NOMO-1 treated with dmso at 0.1 percent for 144 hours (cell line): ENCODE measurements around the gene CSPG4.
"Not testable (repeated sequence)": the region's sequence is repeated elsewhere in the genome, so short reads cannot be mapped to it uniquely, and the experiment has no call there.

ENCODE experiments used
- DNase-seq: peaks from one replicate; lab custom pipeline; 2025; ENCODE audit not compliant: unreplicated experiment; lab: John Stamatoyannopoulos, UW

CSPG4 gene

GRCh38 chr15:75725719-75726607, 13.3 kb upstream of the CSPG4 start:
- no peak for DNase-seq

- no peak for DNase-seq
Measured at GRCh38 chr15:75725006-75725718, 12.5 kb upstream of the CSPG4 start.

GRCh38 chr15:75723847-75724660, 11.4 kb upstream of the CSPG4 start:
- DNase-seq, result peak; percentile 28

- DNase-seq, result no peak
Measured at GRCh38 chr15:75723171-75723846, 10.7 kb upstream of the CSPG4 start.

GRCh38 chr15:75721923-75722870, 9.5 kb upstream of the CSPG4 start:
- no peak for DNase-seq

DNA sequence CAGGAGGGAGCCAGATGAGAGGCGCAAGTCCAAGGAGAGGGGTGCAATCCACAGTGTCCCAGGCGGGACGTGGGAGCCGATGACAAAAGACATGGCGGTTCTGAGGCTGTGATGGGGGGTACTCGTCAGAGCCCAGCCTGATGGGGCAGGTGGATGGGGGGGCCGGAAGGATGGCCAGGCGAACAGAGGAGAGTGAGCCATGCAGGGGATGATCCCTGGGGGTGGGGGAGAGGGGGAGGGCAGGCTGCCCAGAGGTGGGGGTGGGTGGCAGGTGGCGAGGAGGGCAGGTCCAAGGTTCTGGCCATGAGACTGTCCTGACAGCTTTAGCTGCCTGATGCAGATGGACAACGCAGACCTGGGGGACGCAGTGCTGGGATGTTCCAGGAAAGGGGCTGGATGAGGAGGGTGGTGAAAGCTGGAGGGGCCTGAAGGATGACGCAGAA, 8.9 kb upstream of the CSPG4 start:
- no peak for DNase-seq

GRCh38 chr15:75720787-75721479, 8.3 kb upstream of the CSPG4 start:
- no peak for DNase-seq

GRCh38 chr15:75720297-75720696, 7.6 kb upstream of the CSPG4 start:
- DNase-seq, result no peak

- no peak for DNase-seq
Measured at GRCh38 chr15:75718328-75718727, 5.7 kb upstream of the CSPG4 start.

DNA sequence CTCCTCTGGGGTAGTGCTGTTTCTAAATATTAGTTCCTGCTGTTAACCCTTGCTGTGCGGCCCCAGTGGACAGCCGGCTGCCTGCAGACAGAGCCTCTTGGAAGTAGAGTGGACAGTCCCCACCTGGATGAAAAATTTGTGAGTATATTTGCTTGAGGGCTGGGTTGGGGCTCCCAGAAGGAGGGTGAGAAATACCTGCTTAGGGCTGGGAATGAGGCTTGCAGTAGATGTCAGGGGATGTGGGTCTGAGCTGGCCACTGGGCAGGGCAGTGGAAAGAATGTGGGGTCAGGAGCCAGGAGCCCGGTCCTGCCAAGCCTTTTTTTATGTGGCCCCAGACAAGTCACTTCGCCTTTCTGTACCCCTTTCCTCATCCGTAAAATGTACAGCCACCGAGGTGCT, 4.4 kb upstream of the CSPG4 start:
- not testable (repeated sequence) for DNase-seq

DNA sequence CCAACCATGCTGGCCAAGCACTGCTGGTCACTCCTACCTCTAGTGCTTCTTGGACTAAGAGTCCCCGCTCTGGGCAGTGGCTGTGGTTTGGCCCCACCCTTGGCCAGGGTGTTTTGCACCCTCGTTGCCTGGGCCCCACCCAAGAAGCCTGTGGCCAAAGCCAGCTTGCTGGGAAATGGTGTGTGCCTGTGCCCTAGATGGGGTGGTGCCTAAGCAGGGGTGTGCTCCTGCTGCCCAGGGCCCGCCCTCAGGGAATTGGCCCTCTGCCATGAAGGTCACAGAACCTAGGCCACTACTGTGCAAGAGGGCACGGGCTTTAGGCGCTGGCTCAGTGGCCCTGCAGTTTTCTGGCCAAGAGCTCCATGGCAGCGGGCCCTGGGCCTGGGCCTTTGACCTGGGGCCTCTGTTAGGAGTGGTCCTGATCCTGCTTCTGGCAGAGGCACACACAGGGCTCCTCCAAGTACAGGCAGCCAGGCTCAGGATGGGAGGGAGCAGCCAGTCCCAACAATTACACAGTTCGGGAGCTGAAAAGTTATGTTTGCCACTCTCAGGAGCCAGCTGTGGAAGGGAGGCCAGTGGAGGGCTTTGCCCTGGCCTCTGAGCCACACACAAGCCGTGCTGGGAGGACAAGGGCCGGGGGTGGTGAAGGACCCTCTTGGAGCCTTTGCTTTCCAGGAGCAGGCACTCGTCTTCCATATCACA, 3.8 kb upstream of the CSPG4 start:
- not testable (repeated sequence) for DNase-seq

DNA sequence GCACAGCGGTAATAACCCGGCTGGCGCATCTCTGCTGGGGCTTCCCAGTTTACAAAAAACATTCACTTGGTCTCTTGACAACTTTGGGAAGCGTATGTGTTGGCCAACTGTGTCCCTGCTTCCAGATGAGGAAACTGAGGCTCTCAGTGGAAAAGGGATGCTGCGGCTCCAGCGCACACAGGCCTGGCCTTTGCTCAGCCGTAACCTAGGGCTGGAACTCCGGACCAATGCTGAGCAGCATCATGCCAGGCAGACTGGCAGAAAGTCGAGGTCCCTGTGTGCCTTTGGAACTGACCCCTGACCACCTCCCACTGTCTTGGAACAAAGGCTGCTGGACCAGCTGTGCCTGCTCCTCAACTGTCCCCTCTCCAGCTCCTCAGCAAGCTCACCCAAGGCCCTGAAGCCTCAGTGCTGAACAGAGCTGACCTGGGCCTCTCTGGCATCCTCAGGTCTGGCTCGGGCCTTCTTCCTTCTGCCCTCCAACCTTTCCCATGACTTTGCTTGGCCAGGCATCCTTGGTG, 2.7 kb upstream of the CSPG4 start:
- DNase-seq, result not testable (repeated sequence)

DNA sequence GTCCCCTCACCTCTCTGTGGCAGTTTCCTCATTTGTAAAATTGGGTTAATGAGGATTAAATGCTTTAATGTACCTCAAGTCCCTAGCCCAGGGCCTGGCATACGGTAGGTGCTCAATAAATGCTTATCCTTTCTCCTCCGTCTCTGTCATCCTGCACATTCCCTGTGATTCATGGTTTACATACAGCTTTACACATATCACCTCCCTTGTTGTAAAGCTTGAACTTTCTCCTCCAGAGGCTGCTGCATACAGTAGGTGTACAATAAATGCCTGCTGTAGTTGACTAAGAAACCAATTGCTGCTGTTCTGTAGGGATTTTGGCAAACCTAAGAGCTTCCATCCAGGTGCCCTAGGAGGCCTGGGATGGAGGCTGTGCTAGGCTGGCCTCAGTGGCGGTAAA, 1.5 kb upstream of the CSPG4 start:
- DNase-seq, result no peak

DNA sequence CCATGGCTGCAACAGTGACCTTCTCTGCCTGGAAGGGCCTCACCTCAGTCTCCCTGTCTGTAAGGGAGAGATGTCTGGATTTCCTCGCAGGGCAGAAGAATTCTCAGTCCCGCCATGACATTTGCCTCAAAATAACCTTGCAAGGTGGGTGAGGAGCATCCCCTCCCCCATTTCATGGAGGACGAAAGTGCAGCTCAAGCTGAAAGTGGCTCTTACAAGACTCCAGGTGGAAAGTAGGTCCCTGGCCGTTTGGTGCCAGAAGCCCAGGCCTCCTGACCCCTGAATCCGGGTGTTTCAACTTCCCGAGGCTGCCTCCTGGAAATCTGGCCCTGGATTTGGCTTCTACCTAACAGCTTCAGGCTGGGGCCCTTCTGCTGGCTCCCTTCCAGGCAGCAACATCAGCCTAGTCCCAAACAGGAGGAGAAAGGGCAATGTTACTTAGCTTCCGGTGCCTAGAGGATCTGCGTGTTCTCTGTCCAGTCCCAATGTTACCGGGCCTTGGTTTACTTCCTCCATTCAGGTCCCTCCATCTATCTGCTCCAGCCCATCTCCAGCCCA, 769 bp upstream of the CSPG4 start:
- DNase-seq, result no peak

- DNase-seq, result not testable (repeated sequence)
Measured at GRCh38 chr15:75711495-75711894, 1.2 kb downstream of the CSPG4 start.

DNA sequence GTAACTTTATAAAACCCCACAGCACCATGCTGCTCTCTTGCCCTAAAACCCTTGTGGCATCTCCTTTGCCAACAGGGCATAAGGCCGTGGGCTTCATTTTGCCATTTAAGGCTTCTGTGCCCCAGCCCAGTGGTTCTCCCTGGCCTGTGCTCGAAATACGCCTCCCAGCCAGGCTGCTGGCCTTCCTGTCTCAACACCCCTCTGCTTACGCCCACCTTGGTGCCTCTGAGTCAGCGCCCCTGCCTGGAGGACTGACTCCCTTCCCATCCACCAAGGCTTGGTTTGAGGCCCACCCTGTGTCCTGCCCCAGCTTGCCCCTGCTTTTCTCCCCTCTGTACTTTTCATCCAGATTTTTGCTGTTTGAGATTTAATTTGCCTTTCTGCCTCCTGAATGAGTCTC, 1.8 kb downstream of the CSPG4 start:
- DNase-seq, result not testable (repeated sequence)

DNA sequence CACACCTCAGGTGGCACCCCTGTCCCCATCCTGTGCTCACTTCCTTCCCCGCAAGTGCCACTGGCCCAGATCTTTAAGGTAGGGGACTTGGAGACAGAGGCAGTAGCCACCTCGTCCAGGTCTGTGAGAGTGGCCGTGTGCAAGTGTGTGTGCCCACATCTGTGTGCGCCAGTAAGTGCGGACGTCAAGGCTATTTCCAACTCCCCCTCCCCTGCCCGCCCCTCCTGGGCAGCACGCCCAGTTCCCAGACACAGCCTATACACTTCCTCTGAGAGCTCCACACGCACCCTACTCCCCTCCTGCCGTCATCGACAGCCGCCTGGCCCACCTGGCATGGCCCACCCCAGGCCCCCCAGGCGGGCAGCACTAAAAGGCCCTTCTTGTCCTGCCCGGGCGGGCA, 3.2 kb downstream of the CSPG4 start:
- DNase-seq, result not testable (repeated sequence)

GRCh38 chr15:75706682-75706954, 6.0 kb downstream of the CSPG4 start:
- no peak for DNase-seq
